Measurements from ENCODE around the gene SRMS. TPM values are rescaled to one million over a fixed set of nuclear protein-coding genes. Genes with fewer than 3 reads are reported as not detected.

SRMS gene, protein sequence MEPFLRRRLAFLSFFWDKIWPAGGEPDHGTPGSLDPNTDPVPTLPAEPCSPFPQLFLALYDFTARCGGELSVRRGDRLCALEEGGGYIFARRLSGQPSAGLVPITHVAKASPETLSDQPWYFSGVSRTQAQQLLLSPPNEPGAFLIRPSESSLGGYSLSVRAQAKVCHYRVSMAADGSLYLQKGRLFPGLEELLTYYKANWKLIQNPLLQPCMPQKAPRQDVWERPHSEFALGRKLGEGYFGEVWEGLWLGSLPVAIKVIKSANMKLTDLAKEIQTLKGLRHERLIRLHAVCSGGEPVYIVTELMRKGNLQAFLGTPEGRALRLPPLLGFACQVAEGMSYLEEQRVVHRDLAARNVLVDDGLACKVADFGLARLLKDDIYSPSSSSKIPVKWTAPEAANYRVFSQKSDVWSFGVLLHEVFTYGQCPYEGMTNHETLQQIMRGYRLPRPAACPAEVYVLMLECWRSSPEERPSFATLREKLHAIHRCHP
- not detected for total RNA-seq

DNA sequence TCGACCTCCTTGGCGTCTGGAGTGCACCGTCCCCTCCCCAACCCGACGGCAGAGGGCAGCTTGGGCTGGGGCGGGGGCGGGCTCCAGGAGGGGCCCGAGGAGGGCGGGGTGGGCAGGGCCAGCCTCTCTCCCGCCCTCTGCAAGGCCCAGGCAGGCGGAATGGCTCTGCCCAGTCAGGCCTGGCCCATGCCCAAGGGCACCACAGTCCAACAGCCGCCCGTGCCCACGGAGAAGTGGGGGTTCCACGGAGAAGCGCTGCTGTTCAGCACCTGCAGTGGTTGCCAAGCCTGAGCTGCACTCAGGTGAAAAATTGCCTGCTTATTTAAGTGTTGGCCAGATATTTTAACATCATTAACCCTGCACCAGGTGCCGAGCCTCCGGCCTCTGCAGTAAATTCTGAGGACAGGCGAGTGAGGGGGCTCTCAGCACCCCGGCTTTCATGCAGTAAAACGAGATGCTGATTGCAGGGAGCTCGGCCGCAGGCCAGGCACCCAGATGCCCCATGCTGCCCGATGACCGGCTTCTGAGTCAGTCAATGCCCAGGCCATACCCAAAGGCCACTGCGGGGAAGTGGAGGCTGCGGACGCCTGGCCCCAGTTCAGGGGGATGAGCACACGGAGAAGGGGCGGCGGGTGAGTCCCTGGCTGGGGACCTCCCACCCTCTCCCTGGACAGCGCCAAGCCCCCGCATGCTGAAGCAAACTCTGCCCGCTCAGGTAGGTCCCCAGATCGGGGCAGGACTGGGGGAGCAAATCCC is at the start of gene SRMS:
Gene SRMS (minus strand): TSS at position 25 of the 756 bp plus-strand sequence. CDS start 286 bp downstream, outside the sequence.
- DNase-seq = no peak

DNA sequence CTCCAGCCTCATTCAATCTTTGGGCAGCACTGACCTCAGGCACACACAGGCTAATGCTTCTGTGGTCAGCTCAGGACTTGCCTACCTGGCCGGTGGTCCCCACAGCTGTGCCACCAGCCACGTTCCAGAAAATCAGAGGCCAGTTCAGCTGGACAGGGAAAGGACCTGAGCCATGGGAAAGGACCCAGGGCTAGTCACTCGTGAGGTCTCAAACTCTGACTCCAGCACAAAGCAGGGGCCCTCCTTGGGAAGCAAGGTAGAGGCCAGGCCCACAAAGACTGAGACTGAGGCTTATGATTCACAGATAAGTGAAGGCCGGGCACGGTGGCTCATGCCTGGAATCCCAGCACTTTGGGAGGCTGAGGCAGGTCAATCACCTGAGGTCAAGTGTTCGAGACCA is 48.9 kb upstream of the SRMS start:
- DNase-seq = no peak

DNA sequence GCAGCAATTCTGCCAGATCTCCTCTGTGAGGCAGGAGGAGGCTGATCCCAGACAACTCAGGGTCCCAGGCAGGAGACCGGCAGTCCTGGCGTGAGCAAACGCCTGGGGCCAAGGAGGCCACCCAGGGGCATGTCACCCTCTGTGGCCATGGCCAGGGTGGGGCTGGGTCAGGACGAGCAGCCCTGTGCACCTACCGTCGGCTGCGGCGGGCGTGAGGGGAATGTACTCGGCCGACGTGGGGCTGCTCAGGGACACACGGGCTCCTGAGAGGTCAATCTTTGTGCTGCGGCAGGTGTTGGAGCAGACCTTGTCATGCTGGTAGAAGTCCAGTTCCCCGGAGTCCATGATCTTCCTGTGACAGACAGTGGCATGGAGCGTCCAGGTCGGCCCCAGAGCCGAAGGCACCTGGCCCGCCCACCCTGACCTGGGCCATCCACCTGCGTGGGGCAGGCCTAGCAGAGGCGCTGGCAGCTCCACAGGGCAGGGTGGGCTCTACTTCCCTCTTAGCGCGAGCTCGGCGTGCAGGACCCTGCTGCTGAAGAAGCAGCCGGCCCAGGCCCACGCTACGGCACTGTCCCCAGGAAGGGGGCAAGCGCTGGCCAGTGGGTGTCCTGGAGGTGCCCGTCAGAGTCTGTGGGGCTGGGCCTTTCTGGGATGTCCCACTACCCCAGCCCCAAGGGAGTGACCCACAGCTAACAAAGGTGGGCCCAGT is 48.0 kb upstream of the SRMS start:
- DNase-seq = no peak

DNA sequence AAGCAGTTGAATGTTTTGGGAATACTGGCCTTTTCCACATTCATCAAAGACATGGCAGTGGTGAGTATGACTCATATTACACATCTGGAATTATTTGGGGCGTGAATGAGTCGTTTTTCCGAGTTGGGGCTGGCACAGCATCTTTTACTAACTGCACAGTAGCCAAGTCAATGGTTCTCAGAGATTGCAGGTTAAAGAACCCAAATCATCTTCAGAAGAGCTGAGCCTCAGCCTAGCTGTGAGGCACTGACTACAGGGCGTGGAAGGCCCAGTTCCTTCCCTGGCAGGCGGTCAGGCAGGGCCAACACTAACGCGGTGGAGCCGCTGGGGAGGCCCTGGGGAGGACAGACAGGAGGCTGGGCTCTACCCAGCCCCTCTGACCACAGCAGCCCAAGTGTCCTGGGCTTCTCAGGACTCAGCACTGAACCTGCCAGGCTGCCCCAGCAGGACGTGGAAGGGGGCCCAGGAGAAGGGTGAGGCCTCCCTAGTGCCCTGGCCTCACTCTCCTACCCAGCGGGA is 46.6 kb upstream of the SRMS start:
- no peak for DNase-seq

DNA sequence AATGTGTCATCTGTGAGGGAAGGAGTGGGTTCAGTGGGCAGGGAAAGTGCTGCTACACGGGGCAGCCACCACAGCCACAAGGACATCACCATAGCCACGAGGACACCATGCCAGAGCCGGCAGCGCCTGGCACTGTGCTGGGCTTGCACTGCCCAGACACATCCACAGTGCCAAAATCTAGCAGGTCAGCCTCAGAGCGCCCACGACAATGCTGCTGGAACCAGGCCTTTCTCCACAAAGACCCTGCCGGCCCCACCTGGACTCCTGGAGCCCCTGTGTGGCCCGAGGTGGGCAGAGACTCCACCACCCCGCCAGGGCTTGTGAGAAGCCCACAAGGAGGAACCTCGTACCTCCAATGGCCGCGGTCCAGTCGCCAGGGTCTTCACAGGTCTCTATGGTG is 45.1 kb upstream of the SRMS start:
- no peak for DNase-seq

DNA sequence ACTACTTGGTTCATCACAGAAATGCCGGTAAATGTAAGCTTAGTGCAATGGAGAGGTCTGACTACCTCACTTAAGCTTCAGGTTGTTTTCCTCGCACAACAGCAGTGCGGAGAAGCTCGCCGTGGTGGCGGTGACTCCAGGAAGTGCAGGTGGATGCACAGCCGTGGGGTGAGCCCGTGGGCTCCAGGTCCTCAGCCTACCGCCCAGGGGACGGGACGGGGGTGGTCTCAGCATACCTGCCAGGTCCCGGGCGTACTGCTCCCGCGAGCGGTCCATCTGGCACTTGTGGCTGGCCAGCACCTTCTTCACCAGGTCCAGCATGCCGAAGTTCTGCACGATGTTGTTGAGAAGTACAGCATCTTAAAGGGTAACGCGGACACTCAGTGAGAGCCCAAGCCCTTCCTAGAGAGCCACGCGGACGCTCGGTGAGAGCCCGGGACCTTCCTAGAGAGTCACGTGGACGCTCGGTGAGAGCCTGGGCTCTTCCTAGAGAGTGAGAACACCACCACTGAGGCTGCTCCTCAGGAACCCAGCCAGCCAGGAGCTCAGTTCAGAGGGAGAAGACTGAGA is 44.3 kb upstream of the SRMS start:
- DNase-seq = no peak

DNA sequence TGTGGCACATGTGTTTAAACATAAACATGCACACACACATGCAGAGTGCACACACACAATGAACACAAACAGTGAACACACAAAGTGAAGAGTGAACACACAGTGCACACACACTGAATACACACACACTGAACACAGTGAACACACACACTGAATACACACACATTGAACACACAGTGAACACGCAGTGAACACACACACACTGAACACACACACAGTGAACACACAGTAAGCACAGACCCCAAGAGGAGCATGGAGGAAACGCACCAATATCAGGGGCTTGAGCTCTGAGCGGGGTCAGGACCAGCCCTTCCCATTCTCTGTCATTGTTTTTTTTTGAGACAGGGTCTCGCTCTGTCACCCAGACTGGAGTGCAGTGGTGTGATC is 43.6 kb upstream of the SRMS start:
- DNase-seq = no peak

DNA sequence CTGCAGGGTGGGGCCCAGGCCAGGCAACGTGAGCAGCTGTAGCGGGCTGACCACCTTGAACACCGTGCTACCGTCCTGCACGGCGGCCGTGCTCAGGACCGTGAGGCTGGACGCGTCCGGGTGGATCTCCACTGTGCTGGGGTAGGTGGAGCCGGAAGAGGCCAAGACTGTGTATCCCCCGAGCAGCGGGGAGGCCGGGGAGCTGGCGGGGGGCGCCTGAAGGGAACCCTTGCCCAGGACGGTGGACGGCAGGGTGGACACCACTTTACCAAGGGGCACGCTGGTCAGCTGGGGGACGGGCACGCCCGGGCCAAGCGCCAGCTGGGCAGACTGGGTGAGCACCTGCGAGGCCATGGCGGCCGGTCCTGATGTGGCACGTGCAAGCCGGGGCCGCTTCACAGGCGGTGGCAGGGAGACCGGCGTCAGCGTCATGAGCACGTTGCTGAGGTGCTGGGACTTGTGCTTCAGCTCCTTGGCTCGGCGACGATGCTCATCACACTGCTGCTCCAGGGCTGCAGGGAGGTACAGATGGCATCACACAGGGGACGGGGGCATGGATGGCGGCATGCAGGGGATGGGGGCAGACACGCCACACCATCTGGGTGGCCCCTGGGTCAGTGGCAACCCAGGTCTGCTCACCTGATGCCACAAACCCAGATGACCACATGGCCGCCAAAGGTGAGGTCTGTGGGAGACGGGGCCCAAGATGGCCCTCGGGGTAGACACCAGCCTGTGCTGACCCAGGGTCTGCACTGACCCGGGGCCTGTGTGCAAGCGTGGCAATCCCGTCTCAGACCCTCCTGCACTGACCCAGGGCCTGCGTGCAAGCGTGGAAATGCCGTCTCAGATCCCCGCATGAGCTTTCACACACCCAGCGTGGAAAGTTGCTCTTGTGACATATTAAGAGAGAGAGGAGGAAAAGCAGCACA is 42.9 kb upstream of the SRMS start:
- no peak for DNase-seq

DNA sequence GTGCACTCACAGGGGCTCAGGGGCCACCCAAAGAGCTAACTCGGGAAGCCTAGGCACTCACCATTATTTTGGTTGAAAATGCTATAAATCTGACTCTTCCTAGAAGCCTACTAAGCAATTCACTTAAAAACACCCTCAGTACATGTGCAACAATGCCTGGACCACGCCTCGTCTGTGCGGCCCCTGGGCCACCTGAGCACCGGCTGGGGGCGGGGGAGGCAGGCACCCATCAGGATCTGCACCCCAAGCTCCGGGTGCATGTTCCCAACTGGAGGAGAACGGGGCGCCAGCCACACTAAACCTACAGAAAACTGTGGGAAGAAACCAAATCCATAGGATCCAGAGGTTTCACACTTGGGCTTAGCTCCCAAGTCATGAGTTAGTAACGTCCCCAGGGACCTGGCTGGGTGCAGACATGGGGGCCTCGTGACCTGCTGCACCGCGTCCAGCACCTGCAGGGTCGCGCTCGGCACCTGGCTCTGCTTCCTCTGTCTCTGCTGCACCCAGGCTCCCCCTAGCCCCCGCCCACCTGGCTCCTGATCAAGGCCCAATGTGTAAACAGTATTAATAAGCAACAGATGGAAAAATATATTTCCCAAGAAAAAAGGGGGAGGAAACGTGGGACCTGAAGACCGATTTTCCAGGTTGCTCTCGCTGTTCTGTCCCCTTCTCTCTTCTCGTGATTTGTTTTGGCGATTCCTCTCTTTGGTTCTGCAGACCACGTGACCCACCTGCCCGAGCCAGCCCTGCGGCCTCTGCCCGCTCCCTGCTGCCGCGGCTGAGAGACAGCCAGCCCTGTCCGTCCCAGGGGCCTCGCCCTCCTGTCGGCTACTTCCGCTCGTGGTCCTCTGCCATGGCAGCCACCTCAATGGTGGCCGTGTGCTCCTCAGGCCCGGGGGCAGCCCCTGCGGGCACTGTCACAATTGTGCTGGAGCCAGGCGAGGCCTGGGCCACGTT is 42.0 kb upstream of the SRMS start:
- no peak for DNase-seq

DNA sequence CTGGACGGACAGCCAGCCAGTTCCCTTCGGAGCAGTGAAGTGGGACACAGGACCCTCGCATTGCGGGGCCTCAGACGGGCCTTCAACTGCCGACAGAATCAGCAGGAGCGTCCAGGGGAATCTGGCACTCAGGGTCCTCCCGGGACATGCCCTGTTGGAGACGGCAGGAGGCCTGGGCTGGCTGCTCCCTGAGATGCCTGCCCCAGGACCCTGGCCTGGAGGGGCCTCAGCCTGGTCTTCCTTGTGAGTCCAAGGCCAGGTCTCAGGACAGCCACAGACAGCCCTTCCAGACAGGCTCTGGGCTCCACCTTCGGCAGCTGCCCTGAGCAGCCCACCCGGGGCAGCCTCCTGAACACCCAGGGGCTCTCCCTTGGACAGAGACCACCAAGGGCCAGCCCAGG is 41.1 kb upstream of the SRMS start:
- no peak for DNase-seq

DNA sequence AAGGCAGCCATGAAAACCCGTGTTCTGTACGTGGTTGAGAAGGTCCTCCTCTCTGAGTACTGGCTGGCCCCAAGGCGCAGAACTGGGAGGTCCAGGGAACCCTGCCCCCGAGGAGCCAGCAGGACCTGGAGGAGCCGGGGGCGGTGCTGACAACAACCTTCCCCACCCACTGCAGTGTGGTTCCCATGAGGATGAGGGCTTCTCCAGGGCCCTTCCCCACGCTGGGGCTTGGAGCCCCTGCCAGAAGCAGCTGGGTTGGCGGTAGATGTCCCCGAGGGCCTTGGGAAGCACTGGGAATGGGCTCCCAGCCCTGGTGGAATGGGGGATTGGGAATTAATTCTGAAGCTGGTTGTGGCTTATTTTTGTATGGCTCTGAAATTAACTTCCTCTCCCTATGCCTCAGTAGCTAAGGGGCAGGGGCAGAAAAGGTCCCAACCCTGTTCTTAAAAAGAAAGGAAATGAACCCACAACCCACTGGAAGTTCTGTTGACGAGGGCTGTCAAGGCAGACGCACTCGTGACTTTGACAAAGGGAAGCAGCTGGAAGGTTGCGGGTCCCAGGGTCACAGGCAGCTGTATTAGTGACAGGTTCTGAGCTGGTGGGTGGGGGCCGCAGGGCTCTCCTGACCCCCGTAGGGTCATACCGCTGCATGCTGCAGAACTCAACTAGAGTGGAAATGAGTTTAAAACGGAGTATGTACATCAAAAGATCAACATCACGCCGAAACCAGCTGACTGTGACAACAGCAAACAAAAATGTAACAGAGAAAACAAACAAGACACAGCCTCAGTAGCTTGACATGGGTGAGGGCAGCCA is 40.4 kb upstream of the SRMS start:
- no peak for DNase-seq

DNA sequence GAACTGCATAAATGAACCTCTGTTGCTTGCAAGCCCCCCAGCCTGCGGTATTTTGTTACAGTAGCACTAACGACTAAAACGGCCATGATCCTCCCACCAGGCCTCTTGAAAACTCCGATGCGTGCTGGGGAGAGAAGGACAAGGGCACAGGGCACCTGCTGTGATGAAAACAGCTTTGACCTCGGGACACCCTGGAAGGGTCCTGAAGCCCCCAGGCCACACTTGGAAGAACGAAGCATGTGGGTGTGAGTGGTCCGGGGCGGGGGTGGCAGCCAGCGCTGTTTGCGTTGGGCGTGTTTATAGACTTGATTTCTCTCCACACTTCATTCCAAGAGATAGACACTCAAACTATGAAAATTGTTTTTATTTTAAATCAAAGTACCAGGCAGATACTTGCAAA is 39.7 kb upstream of the SRMS start:
- no peak for DNase-seq

DNA sequence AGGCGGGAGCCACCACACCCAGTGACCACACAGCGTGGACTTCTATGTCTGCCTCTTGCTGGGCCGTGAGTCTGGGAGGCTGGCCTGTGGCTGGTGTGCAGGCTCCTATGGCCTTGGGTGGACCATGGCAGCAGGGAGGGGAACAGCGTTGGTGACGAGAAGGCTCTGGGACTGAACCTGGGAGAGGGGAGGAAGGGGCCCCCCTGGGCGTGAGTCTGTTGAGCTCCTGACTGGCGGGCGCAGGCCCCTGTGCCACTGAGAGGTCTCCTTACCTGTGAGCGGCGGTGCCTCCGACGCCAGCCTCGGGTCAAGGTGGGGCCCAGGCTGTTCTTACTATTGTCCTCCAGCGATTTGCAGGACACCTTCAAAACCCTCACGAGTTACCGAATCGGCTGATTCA is 39.2 kb upstream of the SRMS start:
- DNase-seq = no peak

DNA sequence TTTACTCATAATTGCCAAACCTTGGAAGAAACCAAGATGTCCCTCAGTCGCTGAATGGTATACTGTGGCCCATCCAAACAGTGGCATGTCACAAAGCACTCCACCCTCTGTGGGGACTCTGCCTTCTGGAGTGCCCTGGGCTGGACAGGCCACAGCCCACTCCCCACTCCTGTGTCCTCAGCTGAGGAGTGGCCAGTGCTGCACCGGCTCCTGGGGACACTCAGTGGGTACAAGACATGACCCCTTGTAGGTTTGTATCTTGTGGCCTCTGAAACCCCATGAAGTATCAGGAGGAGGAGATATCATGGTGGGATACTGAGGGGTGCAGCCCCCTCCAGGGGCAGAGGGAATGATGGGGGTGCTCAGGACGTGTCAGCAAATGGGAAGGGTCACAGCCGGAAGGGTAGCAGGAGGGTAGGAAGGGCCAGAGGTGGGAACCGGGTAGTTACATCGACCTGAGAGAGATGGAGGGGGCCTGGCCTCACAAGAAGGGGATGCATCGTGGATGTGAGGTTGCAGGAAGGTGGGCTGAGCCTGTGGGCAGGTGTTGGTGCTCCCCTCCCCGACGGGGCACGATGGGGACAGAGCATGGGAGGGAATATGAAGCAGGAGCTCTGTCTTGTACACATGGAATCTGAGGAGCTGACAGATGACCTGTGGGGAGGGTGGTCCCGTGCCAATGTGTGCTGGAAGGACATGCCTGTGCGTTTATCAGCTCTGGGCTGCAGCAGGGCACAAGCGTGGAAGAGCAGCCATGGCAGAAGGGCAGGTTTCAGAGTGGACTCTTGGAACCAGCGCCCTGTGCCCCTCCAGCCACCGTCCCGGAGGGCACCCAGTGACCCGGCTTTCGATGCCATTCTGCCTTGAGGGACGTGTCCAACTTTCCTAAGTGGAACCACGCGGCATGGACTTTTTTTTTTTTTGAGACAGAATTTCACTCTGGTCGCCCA is 38.3 kb upstream of the SRMS start:
- DNase-seq = no peak

DNA sequence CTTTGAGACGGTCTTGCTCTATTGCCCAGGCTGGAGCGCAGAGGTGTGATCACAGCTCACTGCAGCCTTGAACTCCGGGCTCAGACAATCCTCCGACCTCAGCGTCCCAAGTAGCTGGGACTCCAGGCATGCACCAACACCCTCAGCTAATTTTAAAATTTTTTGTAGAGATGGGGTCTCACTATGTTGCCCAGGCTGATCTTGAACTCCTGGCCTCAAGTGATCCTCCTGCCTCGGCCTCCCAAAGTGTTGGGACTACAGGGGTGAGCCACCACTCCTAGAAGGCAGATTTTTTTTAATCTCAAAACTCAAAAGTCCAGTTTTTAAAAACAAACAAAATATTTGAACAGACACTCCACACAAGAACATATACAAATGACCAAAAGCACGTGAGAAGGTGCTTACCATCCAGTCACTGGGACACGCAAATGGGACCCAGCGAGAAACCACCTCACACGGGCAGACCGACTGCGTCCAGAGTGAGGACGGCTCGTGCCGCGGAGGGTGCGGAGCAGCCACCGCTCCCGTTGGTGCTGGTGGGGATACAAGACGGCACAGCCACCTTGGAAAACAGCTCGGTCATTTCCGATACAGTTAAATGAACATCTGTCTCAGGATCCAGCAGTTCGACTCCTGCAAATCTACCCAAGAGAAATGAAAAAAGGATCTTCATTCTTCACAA is 35.0 kb upstream of the SRMS start:
- no peak for DNase-seq

DNA sequence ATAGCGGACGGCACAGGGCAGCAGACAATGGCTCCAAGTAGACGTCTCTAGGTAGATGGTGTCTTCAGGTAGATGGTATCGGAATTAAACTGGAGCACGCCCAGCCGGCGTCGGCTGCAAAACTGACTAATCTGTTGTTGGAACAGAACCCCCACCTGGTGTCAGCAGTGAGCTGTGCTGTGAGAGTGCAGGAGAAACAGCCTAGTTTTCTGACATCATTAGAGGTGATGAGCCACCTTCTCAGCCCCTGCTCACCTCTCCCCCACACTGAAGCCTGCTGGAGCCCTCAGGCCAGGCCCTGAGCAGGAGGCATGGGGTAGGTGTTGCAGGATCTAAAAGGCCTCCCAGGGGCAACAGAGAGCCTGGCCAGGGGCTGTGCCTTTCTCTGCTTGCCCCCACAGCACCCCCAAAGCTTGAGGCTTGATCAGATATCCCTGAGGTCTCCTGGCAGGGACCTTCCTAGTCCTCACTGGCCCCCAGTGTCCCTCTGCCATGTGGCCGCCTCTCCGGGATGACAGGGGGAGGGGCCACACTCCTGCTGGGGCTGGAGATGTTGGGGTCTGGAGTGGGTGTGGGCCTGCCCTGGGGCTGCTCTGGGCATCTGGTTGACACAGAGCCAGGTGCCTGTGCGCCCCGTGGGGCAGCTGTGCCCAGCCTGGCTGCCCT is 33.4 kb upstream of the SRMS start:
- DNase-seq = no peak

Measured in occipital lobe (tissue), 2 donors.